ENCODE data around the gene OAS2. TPM values are rescaled to one million over a fixed set of nuclear protein-coding genes. Genes with fewer than 3 reads are reported as not detected.
A peak's percentile ranks its signal among the peaks of the same experiment; 100 is the strongest.

OAS2 gene
- total RNA-seq, 1 donor from 2014 or later: 96.4 TPM

DNA sequence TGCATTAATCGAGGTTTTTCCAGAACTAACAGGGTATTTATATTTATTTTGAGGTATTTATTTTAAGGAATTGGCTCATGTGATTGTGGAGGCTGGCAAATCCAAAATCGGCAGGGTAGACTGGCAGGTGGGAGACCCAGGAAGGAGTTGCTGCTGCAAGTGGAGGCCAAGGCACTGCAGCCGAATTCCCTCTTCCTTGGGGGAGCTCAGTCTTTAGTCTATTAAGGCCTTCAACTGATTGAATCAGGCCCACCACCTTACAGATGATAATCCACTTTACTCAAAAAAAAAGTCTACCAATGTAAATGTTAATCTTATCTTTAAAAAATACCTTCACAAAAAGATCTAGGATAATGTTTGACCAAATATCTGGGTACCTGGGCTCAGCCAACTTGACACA is 1.2 kb upstream of the OAS2 start:
- peaks cover 33% of the 10 kb centered on the region for H3K4me1 ChIP-seq
- intact Hi-C loops (cut with DNase I): no loop called here
- H3K4me3 ChIP-seq: no peak overlapping the region
- H3K36me3 ChIP-seq: no peaks in the 10 kb centered on the region
- no peak for DNase-seq
- no peak for ATAC-seq
- H3K27ac ChIP-seq: peak overlapping the region; percentile 91
- H3K27me3 ChIP-seq (ENCODE audit: low read depth): no peaks in the 10 kb centered on the region
- TF ChIP-seq, protein P1, sequence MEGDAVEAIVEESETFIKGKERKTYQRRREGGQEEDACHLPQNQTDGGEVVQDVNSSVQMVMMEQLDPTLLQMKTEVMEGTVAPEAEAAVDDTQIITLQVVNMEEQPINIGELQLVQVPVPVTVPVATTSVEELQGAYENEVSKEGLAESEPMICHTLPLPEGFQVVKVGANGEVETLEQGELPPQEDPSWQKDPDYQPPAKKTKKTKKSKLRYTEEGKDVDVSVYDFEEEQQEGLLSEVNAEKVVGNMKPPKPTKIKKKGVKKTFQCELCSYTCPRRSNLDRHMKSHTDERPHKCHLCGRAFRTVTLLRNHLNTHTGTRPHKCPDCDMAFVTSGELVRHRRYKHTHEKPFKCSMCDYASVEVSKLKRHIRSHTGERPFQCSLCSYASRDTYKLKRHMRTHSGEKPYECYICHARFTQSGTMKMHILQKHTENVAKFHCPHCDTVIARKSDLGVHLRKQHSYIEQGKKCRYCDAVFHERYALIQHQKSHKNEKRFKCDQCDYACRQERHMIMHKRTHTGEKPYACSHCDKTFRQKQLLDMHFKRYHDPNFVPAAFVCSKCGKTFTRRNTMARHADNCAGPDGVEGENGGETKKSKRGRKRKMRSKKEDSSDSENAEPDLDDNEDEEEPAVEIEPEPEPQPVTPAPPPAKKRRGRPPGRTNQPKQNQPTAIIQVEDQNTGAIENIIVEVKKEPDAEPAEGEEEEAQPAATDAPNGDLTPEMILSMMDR (IDR thresholded peaks at IDR 0.05): no peak
- no peaks in the 10 kb centered on the region for H3K9me3 ChIP-seq

DNA sequence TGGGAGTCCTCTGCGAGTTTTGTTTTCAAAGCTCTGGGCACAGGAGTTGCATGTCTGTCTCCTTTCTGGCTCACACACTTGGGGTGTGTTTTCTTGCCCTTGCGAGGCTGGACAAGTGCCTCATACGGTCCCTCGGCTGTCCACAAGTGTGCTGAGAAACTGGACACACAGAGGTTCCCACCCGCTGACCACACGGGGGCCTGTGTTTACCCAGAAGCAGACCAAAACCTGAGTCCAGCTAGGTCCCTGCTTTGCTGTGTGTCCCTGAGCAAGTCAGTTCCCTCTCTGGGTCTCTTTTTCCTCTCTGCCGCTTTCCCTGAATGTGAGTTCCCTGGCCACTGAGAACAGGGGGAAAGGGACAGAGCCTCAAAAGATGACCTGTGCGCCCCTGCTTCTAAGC is 678 bp upstream of the OAS2 start:
- peak in 1 of 2 donors; percentile 5 for ATAC-seq
- intact Hi-C loops (cut with DNase I): no loop called here

DNA sequence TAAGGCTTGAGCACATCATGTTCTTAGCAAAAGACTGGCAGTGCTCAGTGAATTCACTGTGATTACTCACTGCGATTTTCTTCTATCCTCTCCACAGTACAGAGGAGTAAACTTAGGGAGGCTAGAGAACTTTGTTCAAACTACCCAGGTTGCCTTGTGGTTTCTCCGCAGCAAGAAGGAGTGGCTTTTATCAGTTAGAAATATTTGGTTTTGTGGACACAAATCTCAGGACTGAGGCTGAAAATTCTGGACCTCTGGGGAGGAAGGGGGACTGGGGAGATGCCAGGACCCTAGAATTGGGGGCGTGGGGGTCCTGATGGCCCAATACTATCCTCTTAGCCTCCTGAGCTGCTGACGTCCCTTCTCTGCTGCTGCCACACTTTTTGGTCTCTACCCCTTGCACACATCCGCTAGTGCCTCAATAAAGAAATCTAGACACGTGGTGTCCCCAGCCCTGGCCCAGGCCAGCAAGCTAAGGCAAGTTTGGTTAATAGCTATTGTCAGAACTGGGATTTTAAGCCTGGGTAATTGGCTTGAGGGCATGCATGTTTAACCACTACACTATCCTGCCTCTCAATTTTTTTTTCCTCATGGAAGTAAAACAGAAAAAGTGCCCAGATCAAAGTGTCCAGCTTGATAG is 842 bp downstream of the OAS2 start:
- intact Hi-C loops (cut with DNase I): no loop called here
- TF ChIP-seq, protein P1 (IDR thresholded peaks at IDR 0.05): no peak
- H3K4me1 ChIP-seq: peaks cover 33% of the 10 kb centered on the region
- no peaks in the 10 kb centered on the region for H3K9me3 ChIP-seq
- H3K36me3 ChIP-seq: no peaks in the 10 kb centered on the region
- peak overlapping the region; percentile 91 for H3K27ac ChIP-seq
- DNase-seq (no peak), ATAC-seq (peak; percentile 60 to 70)
- no peaks in the 10 kb centered on the region for H3K27me3 ChIP-seq (ENCODE audit: low read depth)
- H3K4me3 ChIP-seq: peak overlapping the region; percentile 73

More for the DNA sequence above, 678 bp upstream of the OAS2 start:
- no peaks in the 10 kb centered on the region for H3K27me3 ChIP-seq (ENCODE audit: low read depth)
- H3K27ac ChIP-seq: peak overlapping the region; percentile 91
- H3K36me3 ChIP-seq: no peaks in the 10 kb centered on the region
- H3K4me3 ChIP-seq: peak overlapping the region; percentile 73
- TF ChIP-seq, protein P1 (IDR thresholded peaks at IDR 0.05): peak; percentile 3
- peaks cover 33% of the 10 kb centered on the region for H3K4me1 ChIP-seq
- H3K9me3 ChIP-seq: no peaks in the 10 kb centered on the region
- no peak for DNase-seq

DNA sequence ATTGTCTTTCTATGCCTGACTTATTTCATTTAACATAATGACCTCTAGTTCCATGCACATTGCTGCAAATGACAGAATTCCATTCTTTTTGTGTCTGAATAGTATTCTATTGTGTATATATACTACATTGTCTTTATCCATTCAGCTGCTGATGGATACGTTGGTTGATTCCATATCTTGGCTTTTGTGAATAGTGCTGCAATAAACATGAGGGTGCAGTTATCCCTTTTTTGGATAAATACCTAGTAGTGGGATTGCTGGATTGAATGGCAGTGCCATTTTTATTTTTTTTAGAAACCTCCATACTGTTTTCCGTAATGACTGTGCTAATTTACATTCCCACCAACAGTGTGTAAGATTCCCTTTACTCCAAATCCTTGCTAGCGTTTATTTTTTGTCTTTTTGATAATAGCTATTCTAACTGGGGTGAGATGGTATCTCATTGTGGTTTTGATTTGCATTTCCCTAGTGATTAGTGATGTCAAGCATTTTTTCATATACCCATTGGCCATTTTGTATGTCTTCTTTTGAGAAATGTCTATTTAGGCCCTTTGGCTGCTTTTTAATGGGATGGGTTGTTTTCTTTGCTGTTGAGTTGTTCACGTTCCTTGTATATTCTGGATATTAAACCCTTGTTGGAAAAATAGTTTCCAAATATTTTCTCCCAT is 2.3 kb downstream of the OAS2 start:
- H3K9me3 ChIP-seq: peaks cover 8% of the 10 kb centered on the region
- peak overlapping the region; percentile 13 for H3K27ac ChIP-seq
- ATAC-seq: no peak
- peak overlapping the region; percentile 73 for H3K4me3 ChIP-seq
- peaks cover 33% of the 10 kb centered on the region for H3K4me1 ChIP-seq
- H3K27me3 ChIP-seq (ENCODE audit: low read depth): no peaks in the 10 kb centered on the region
- H3K36me3 ChIP-seq: no peaks in the 10 kb centered on the region
- TF ChIP-seq, protein P1 (IDR thresholded peaks at IDR 0.05): no peak
- intact Hi-C loops (cut with DNase I): no loop called here
- no peak for DNase-seq

DNA sequence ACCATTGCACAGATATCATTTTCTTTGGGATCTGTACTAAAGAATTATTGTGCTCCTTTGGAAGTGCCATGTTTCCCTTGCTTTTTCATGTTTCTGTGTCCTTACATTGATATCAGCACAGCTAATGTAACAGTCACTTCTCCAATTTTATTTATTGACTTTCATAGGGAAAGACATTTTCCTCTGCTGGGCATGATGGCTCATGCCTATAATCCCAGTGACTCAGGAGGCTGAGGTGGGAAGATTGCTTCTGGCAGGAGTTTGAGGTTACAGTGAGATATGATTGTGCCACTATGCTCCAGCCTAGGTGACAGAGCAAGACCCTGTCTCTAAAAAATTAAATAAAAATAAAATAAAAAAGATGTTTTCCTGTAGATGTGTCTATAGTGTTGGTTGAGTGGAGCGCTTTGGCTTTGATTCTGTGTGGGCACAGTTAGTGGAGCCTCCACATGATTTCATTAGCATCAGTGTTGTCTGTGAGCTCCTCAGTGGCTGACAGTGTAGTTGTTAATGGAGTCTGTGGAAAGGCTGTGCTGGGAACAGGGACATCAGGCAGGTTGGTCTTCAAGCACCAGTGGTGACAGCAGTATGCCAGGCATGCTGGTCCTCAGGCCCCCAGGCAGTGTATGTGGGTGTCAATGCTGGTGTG is 7.4 kb downstream of the OAS2 start:
- peaks cover 36% of the 10 kb centered on the region for H3K36me3 ChIP-seq
- DNase-seq: no peak
- H3K27me3 ChIP-seq (ENCODE audit: low read depth): no peaks in the 10 kb centered on the region
- H3K9me3 ChIP-seq: peaks cover 8% of the 10 kb centered on the region
- no peak overlapping the region for H3K4me3 ChIP-seq
- TF ChIP-seq, protein P1 (IDR thresholded peaks at IDR 0.05): no peak
- intact Hi-C loops (cut with DNase I): no loop called here
- ATAC-seq: no peak
- H3K27ac ChIP-seq: no peak overlapping the region
- peaks cover 2% of the 10 kb centered on the region for H3K4me1 ChIP-seq
